ENCODE measurements around the gene GALNT9.

- no peak for TF ChIP-seq CTCF (IDR thresholded peaks at IDR 0.05; ENCODE audit: low read depth, low read length)
- no peak for TF ChIP-seq EZH2phosphoT487 (IDR thresholded peaks at IDR 0.05; ENCODE audit: low read depth)
Measured at GRCh38 chr12:132314035-132314434, 15.4 kb downstream of the GALNT9 start.

All from OCI-LY3 (cell line).